Activated CD8-positive, alpha-beta memory T cell treated with anti-CD3 and anti-CD28 coated beads for 36 hours (primary cell): ENCODE measurements around the gene SLC13A4. TPM values are rescaled to one million over a fixed set of nuclear protein-coding genes. Genes with fewer than 3 reads are reported as not detected.
"Not testable (repeated sequence)": the region's sequence is repeated elsewhere in the genome, so short reads cannot be mapped to it uniquely, and the experiment has no call there.

ENCODE experiments used
- CTCF ChIA-PET: fragments of 350-600 bp; sonication (Branson Sonifier 250); formaldehyde crosslinking; loops from one replicate; lab custom pipeline; 2021; ENCODE audit warnings: antibody characterized with exemption; lab: Charles Lee
- POLR2A ChIA-PET: fragments of 350-600 bp; sonication (Branson Sonifier 250); formaldehyde crosslinking; loops from one replicate; lab custom pipeline; 2021; ENCODE audit warnings: antibody characterized with exemption; lab: Charles Lee
- total RNA-seq, 2 experiments: library from RNA; stranded (reverse); gene quantifications; one replicate each; pipeline ENCODE4 v1.2.3, GENCODE V29; 2021

SLC13A4 gene
- total RNA-seq, 2 experiments from 2014 or later: not detected

DNA sequence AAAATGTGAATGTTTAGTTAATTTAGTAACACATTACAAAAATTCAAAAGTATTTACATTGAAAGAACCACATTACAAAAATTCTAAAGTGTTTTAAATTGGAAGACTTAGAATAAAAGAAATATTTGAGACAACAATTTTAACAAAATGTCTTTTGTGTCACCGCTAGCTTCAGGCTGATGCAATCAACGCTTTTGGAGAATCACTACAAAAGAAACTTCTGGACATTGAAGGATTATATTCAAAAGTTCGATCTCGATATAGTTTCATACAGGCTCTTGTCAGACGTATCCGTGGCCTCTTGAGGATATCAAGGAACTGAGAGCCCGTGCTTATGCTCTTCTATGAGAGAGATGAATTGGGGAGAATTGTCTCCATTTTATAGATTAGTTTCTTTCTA, 79.8 kb downstream of the SLC13A4 start:
- ChIA-PET POLR2A (no interaction called here), CTCF (interaction anchor here (0.7 kb wide), 1 partner anchor 42 kb away, joined by 3 read pairs; no protein-coding TSS in a partner anchor)

GRCh38 chr7:135647755-135648154, 80.2 kb downstream of the SLC13A4 start:
- CTCF ChIA-PET: interaction anchor here (0.7 kb wide), 1 partner anchor 42 kb away, joined by 3 read pairs; no protein-coding TSS in a partner anchor
- POLR2A ChIA-PET: interaction anchor here (0.7 kb wide), 1 partner anchor 313 kb away, joined by 3 read pairs; no protein-coding TSS in a partner anchor

DNA sequence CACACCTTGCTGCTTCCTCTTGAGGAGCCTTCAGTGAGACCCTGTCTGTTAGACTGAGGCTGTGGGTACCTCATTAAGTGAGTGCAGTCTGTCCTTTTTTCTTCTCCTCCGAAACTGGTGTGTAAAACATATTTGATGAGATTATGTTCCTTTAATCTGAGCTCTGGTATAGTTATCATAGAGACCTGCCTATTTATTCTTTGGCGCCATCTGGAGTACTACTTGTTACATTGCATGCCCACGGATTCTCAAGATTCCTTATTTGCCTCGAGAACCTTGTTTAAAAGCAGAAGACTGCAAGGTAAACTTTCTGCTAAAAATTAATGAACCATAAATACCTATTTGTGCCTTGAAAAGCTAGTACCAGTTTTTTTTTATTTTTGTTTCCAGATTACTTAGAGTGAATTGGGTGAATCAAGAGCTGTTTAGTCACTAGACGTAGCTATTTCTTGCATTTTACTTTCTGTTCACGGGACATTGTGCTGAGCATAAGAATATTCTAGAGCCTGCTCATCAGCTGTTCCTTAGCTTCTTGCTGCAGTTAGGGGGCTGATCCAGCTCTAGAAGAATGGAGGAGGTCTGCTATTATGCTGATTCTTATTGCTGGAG, 82.6 kb downstream of the SLC13A4 start:
- ChIA-PET POLR2A (no interaction called here), CTCF (interaction anchor here (0.6 to 1.7 kb wide), 10 partner anchors 9 to 371 kb away, joined by 3 to 6 read pairs (median 3); partner anchors contain the start of gene STMP1)

DNA sequence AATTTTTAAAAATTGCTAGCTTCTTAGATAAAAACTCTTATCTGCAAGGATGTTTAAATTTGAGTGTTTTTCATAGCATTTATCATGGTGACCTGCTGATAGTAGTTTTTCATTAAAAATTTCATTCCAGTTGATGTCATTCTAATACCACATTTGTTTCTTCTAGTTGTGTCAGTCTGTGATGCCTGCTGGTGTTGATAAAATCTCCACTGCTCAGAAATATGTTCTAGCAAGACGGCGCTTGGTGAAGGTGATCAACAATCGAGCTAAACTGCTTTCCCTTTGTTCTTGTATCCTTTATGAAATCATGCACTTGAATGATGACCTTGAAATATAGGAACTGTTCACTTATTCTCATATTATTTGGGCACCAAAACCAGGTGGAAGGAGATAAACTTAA, 83.3 kb downstream of the SLC13A4 start:
- ChIA-PET CTCF (interaction anchor here (0.8 to 1.8 kb wide), 6 partner anchors 11 to 370 kb away, joined by 3 to 6 read pairs (median 4); partner anchors contain the start of gene STMP1), POLR2A (no interaction called here)

- CTCF ChIA-PET: interaction anchor here (1.3 to 1.8 kb wide), 3 partner anchors 18 to 370 kb away, joined by 3 to 6 read pairs (median 5); partner anchors contain the start of gene STMP1
- POLR2A ChIA-PET: no interaction called here
Measured at GRCh38 chr7:135644154-135644553, 83.8 kb downstream of the SLC13A4 start.

DNA sequence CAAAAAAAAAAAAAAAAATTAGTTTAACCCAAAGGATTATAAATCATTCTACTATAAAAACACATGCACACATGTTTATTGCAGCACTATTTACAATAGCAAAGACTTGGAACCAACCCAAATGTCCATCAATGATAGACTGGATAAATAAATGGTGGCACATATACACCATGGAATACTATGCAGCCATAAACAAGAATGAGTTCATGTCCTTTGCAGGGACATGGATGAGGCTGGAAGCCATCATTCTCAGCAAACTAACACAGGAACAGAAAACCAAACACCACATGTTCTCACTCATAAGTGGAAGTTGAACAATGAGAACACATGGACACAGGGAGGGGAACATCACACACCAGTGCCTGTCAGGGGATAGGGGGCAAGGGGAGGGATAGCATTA, 88.3 kb downstream of the SLC13A4 start:
- POLR2A ChIA-PET: not testable (repeated sequence)

DNA sequence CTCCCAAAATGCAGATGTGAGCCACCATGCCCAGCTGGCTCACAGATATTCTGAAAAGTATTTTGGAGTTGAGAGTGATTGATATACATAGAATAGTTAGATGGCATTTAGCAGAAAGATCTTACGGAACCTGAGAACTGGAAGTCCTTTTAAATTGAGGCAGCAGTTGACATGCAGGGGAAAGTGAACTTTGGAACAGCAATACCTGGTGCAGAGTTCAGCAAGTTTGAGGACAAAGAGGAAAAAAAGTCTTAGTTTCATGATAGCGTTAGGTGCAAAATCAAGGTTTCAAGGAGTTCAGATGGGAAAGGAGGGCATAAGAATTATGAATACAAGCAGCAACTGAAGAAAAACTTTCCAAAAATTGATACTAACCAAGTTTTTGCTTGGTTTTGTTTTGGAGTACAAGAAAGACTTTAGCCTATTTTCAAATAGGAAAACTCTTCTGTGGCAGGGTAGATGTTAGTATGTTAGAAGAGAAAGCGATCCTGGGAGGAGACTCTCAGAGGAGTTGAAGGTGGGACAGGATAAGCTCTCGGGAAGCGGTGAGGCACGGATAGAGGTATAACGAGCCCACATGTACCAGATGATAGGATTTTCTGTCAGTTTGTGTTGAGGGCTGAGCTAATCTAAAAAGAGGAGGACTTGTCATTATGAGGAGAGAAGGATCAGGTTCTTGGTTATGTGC, 93.7 kb downstream of the SLC13A4 start:
- CTCF ChIA-PET: interaction anchor here (0.9 kb wide), 1 partner anchor 11 kb away, joined by 3 read pairs; no protein-coding TSS in a partner anchor

More for the DNA sequence above, 88.3 kb downstream of the SLC13A4 start:
- CTCF ChIA-PET: not testable (repeated sequence)

More for the DNA sequence above, 93.7 kb downstream of the SLC13A4 start:
- POLR2A ChIA-PET: no interaction called here

Other genes with a start within 250 kb of the SLC13A4 start
- 10 to 100 TPM; 16.9 to 19.7 TPM for gene CNOT4, start 218.1 kb downstream of the SLC13A4 start, total RNA-seq
- 100 to 1,000 TPM; 127 to 142 TPM for gene NUP205, start 170.3 kb downstream of the SLC13A4 start, total RNA-seq
- 10 to 100 TPM; 24.2 to 26.4 TPM for gene STMP1, start 65.7 kb downstream of the SLC13A4 start, total RNA-seq
- not detected for gene FAM180A, start 20.6 kb upstream of the SLC13A4 start, total RNA-seq
- gene MTPN, start 249.2 kb upstream of the SLC13A4 start, total RNA-seq: 100 to 1,000 TPM; 144 TPM